Immature natural killer cell (primary cell): ENCODE data around the gene ANAPC1. TPM values are rescaled to one million over a fixed set of nuclear protein-coding genes. Genes with fewer than 3 reads are reported as not detected.
"Not testable (repeated sequence)": the region's sequence is repeated elsewhere in the genome, so short reads cannot be mapped to it uniquely, and the experiment has no call there.

Source experiments
- DNase-seq, 3 donors: peaks; one replicate each; pipeline ENCODE4 v3.0.0; 2022; ENCODE audit warnings: mixed read lengths in 1 of 3
- H3K27ac Mint-ChIP-seq, 6 donors: one replicate each; pipeline ENCODE4 v1.8.0; 2020; ENCODE audit warnings: mixed read lengths in 6 of 6, mild to moderate bottlenecking in 5 of 6, inconsistent platforms in 4 of 6, moderate library complexity in 3 of 6
- H3K27me3 Mint-ChIP-seq, 3 donors: one replicate each; pipeline ENCODE4 v1.8.0; 2020 to 2021; ENCODE audit warnings: low read depth in 3 of 3, mild to moderate bottlenecking in 3 of 3, mixed read lengths in 3 of 3, moderate library complexity in 3 of 3, inconsistent platforms in 1 of 3
- H3K36me3 Mint-ChIP-seq, 3 donors: one replicate each; pipeline ENCODE4 v1.8.0; 2020; ENCODE audit warnings: mixed read lengths in 3 of 3, inconsistent platforms in 2 of 3, mild to moderate bottlenecking in 2 of 3
- H3K4me1 Mint-ChIP-seq, 2 donors: one replicate each; pipeline ENCODE4 v1.8.0; 2020; ENCODE audit warnings: inconsistent platforms in 2 of 2, mild to moderate bottlenecking in 2 of 2, mixed read lengths in 2 of 2, moderate library complexity in 1 of 2
- H3K4me3 Mint-ChIP-seq, 5 donors: one replicate each; pipeline ENCODE4 v1.8.0; 2020; ENCODE audit warnings: mild to moderate bottlenecking in 5 of 5, mixed read lengths in 5 of 5, inconsistent platforms in 3 of 5, moderate library complexity in 3 of 5
- H3K9me3 Mint-ChIP-seq, 6 donors: one replicate each; pipeline ENCODE4 v1.8.0; 2020; ENCODE audit warnings: mild to moderate bottlenecking in 6 of 6, mixed read lengths in 6 of 6, inconsistent platforms in 4 of 6, moderate library complexity in 3 of 6
- polyA plus RNA-seq, 3 donors: library from polyadenylated mRNA; unstranded; fragments of 300-500 nt; fragmentation: Illumina TruSeq; gene quantifications; one replicate each; pipeline ENCODE4 v1.2.3, GENCODE V29; 2021

Gene ANAPC1
- polyA plus RNA-seq, 3 donors from 2014 or later, result 9.0 to 20.8 (median 13.7) TPM

- peaks cover 2 to 5% (median 2%) of the 10 kb centered on the region in 3 donors for H3K27me3 Mint-ChIP-seq
- no peaks in the 10 kb centered on the region for H3K9me3 Mint-ChIP-seq
- no peak for DNase-seq
- no peaks in the 10 kb centered on the region for H3K36me3 Mint-ChIP-seq
- H3K4me3 Mint-ChIP-seq, result no peak overlapping the region
- no peaks in the 10 kb centered on the region for H3K4me1 Mint-ChIP-seq
- H3K27ac Mint-ChIP-seq, result no peak overlapping the region
These were observed 26.8 kb upstream of the ANAPC1 start for GRCh38 chr2:111910609-111911277.

- H3K9me3 Mint-ChIP-seq, DNase-seq, H3K27me3 Mint-ChIP-seq, H3K4me1 Mint-ChIP-seq, H3K36me3 Mint-ChIP-seq, H3K4me3 Mint-ChIP-seq, H3K27ac Mint-ChIP-seq: not testable (repeated sequence)
These were observed 26.0 kb upstream of the ANAPC1 start for GRCh38 chr2:111909997-111910396.

DNA sequence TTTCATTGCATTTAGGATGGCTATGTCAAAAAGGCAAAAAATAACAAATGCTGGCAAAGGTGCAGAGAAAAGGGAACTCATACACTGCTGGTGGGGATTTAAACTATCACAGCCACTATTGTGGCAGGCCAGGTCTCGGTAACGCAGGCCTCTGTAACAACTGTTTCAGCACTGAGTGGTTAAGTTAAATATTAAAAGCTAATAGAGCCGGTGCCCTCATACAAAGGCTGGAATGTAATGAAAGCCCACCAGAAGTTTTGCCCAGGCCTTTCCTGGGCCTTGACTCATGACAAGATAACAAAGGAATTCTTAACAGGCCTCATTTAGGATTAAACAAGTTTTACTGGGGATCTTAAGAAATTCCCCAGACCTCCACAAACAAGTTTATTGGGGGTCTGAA lies 25.1 kb upstream of the ANAPC1 start:
- H3K4me3 Mint-ChIP-seq, result no peak overlapping the region
- H3K9me3 Mint-ChIP-seq, result no peaks in the 10 kb centered on the region
- peaks cover 2 to 5% (median 2%) of the 10 kb centered on the region in 3 donors for H3K27me3 Mint-ChIP-seq
- no peak for DNase-seq
- no peaks in the 10 kb centered on the region for H3K36me3 Mint-ChIP-seq
- H3K27ac Mint-ChIP-seq, result no peak overlapping the region
- no peaks in the 10 kb centered on the region for H3K4me1 Mint-ChIP-seq

DNA sequence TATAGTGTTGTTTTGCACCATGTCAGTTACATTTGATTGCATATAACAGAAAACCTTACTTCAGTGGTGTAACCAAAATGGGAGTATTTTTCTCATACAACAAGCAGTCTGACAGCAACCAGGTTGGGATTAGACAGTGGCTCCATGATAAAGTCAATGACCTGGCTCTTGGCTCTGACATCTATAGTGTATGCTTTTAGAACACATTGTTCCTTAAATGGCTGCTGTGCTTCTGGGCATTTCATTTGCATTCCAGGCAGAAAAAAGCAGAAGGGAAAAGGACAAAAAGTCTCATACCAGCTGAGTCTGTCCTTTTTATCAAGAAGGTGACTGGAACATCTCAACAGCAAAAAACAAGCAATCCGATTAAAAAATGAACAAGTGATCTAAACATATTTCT lies 24.6 kb upstream of the ANAPC1 start:
- Mint-ChIP-seq H3K4me1 (no peaks in the 10 kb centered on the region), H3K36me3 (no peaks in the 10 kb centered on the region), H3K27me3 (peaks cover 2% of the 10 kb centered on the region in 3 donors), H3K4me3 (no peak overlapping the region), H3K9me3 (no peaks in the 10 kb centered on the region), H3K27ac (no peak overlapping the region)
- DNase-seq, result no peak

- Mint-ChIP-seq H3K9me3 (no peaks in the 10 kb centered on the region), H3K4me1 (no peaks in the 10 kb centered on the region), H3K27me3 (peaks cover 0 to 4% (median 2%) of the 10 kb centered on the region in 3 donors), H3K27ac (peak overlapping the region in 1 of 6 donors; percentile 44), H3K36me3 (no peaks in the 10 kb centered on the region), H3K4me3 (no peak overlapping the region)
- DNase-seq, result no peak
These were observed 22.2 kb upstream of the ANAPC1 start for GRCh38 chr2:111905990-111906735.

GRCh38 chr2:111905475-111905869 lies 21.5 kb upstream of the ANAPC1 start:
- not testable (repeated sequence) for H3K27ac Mint-ChIP-seq, DNase-seq, H3K4me1 Mint-ChIP-seq, H3K36me3 Mint-ChIP-seq, H3K4me3 Mint-ChIP-seq, H3K9me3 Mint-ChIP-seq, H3K27me3 Mint-ChIP-seq

GRCh38 chr2:111904726-111905474 lies 20.9 kb upstream of the ANAPC1 start:
- H3K9me3 Mint-ChIP-seq, result no peaks in the 10 kb centered on the region
- H3K4me1 Mint-ChIP-seq, result peaks cover 0 to under 1% of the 10 kb centered on the region in 2 donors
- H3K27me3 Mint-ChIP-seq, result peaks cover 0 to 6% (median 2%) of the 10 kb centered on the region in 3 donors
- H3K27ac Mint-ChIP-seq, result no peak overlapping the region
- no peak for DNase-seq
- no peaks in the 10 kb centered on the region for H3K36me3 Mint-ChIP-seq
- H3K4me3 Mint-ChIP-seq, result no peak overlapping the region

- no peak for DNase-seq
- Mint-ChIP-seq H3K9me3 (no peaks in the 10 kb centered on the region), H3K36me3 (no peaks in the 10 kb centered on the region), H3K4me3 (no peak overlapping the region), H3K27ac (no peak overlapping the region), H3K27me3 (peaks cover 2 to 13% (median 2%) of the 10 kb centered on the region in 3 donors), H3K4me1 (peaks cover 6 to 8% of the 10 kb centered on the region in 2 donors)
These were observed 20.0 kb upstream of the ANAPC1 start for GRCh38 chr2:111903930-111904439.

- Mint-ChIP-seq H3K27ac (no peak overlapping the region), H3K27me3 (peaks cover 2 to 11% (median 2%) of the 10 kb centered on the region in 3 donors), H3K4me1 (peaks cover 6 to 8% of the 10 kb centered on the region in 2 donors), H3K36me3 (no peaks in the 10 kb centered on the region), H3K4me3 (no peak overlapping the region), H3K9me3 (no peaks in the 10 kb centered on the region)
- no peak for DNase-seq
These were observed 19.5 kb upstream of the ANAPC1 start for GRCh38 chr2:111903516-111903915.

- peaks cover 11 to 16% of the 10 kb centered on the region in 2 donors for H3K4me1 Mint-ChIP-seq
- H3K27ac Mint-ChIP-seq, result no peak overlapping the region
- peaks cover 2 to 15% (median 4%) of the 10 kb centered on the region in 3 donors for H3K27me3 Mint-ChIP-seq
- H3K36me3 Mint-ChIP-seq, result no peaks in the 10 kb centered on the region
- no peak for DNase-seq
- H3K4me3 Mint-ChIP-seq, result peak overlapping the region in 1 of 5 donors; percentile 20
- H3K9me3 Mint-ChIP-seq, result no peaks in the 10 kb centered on the region
These were observed 16.9 kb upstream of the ANAPC1 start for GRCh38 chr2:111900859-111901258.

DNA sequence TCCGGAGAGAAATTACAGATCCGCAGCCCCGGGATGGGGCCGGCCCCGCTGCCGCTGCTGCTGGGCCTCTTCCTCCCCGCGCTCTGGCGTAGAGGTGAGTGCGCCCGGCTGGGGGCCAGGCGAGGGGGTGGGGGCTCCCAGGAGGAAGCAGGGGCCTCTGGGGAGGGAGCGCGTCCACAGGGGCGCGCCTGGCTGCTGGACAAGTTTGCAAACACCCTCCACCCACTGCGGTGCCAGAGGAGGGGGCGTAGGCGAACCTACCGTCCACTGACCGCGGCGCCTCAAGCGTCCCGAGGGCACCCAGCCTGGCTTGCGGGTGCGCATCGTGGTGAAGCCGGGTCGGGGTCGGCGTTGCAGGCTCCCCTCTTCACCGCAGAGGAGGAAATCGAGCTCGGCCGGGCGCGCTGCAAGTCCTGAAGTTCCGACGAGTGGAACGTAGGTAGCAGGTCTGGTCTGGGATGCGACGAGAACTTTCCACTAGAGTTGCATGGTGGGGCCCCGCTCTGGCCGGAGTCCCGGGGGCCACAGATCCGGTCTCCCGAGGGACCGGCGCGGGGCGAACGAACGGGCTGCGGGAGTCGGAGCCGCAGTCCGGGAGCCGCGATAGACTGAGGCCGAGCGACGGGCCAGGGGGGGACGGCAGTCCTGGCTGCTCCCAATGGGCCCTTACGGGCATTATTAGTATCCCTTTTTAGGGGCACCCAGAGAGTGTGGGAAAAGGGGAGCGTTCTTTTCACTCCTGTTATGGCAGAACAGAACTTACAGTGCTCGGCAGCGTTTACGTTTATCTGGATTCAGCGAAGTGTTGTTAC lies 14.9 kb upstream of the ANAPC1 start:
- Mint-ChIP-seq H3K4me3 (peak overlapping the region; percentile 75 to 82 (median 77)), H3K27ac (no peak overlapping the region), H3K4me1 (peaks cover 11 to 16% of the 10 kb centered on the region in 2 donors), H3K27me3 (peaks cover 2 to 17% (median 4%) of the 10 kb centered on the region in 3 donors), H3K9me3 (no peaks in the 10 kb centered on the region), H3K36me3 (no peaks in the 10 kb centered on the region)
- peak; percentile 16 to 23 (median 21) for DNase-seq

GRCh38 chr2:111897924-111898702 lies 14.1 kb upstream of the ANAPC1 start, which contains the start of gene MERTK:
TSS of gene MERTK (plus strand) at chr2:111898607. CDS start at chr2:111898736, 129 bp downstream.
- Mint-ChIP-seq H3K4me1 (peaks cover 11 to 16% of the 10 kb centered on the region in 2 donors), H3K9me3 (no peaks in the 10 kb centered on the region), H3K4me3 (peak within 1 kb of the TSS; percentile 75 to 83 (median 81)), H3K27ac (peak within 1 kb of the TSS in 1 of 6 donors; percentile 11), H3K27me3 (peaks cover 2 to 17% (median 4%) of the 10 kb centered on the region in 3 donors), H3K36me3 (no peaks in the 10 kb centered on the region)
- DNase-seq, result peak; percentile 25 to 40 (median 30)
